ENCODE results near the gene TRMT44.
"Not testable (repeated sequence)": the region's sequence is repeated elsewhere in the genome, so short reads cannot be mapped to it uniquely, and the experiment has no call there.

The TRMT44 gene

GRCh38 chr4:8411351-8412180 lies 29.0 kb upstream of the TRMT44 start:
- Mint-ChIP-seq H3K4me1 (ENCODE audit: low read depth in 2 of 2) (peaks cover 28 to 36% of the 10 kb centered on the region in 2 donors), H3K9me3 (no peaks in the 10 kb centered on the region), H3K4me3 (no peak overlapping the region), H3K36me3 (ENCODE audit: insufficient read depth) (peaks cover 32% of the 10 kb centered on the region), H3K27ac (no peak overlapping the region), H3K27me3 (no peaks in the 10 kb centered on the region)
- no peak for ATAC-seq (replicated peaks)
- DNase-seq, result no peak

- no peaks in the 10 kb centered on the region for H3K9me3 Mint-ChIP-seq
- ATAC-seq (replicated peaks), result no peak
- peaks cover 32% of the 10 kb centered on the region for H3K36me3 Mint-ChIP-seq (ENCODE audit: insufficient read depth)
- peaks cover 28 to 36% of the 10 kb centered on the region in 2 donors for H3K4me1 Mint-ChIP-seq (ENCODE audit: low read depth in 2 of 2)
- no peak overlapping the region for H3K27ac Mint-ChIP-seq
- no peak overlapping the region for H3K4me3 Mint-ChIP-seq
- H3K27me3 Mint-ChIP-seq, result no peaks in the 10 kb centered on the region
- DNase-seq, result no peak
Observed at GRCh38 chr4:8412288-8412687, 28.3 kb upstream of the TRMT44 start.

GRCh38 chr4:8414377-8414776 lies 26.2 kb upstream of the TRMT44 start:
- no peaks in the 10 kb centered on the region for H3K27me3 Mint-ChIP-seq
- H3K27ac Mint-ChIP-seq, result peak overlapping the region; percentile 19 to 89
- peaks cover 28% of the 10 kb centered on the region for H3K36me3 Mint-ChIP-seq (ENCODE audit: insufficient read depth)
- no peaks in the 10 kb centered on the region for H3K9me3 Mint-ChIP-seq
- peak in 2 of 3 experiments; percentile 37 to 39 for DNase-seq
- peak overlapping the region in 1 of 2 donors; percentile 68 for H3K4me3 Mint-ChIP-seq
- peak; percentile 13 for ATAC-seq (replicated peaks)
- H3K4me1 Mint-ChIP-seq (ENCODE audit: low read depth in 2 of 2), result peaks cover 25 to 33% of the 10 kb centered on the region in 2 donors

- Mint-ChIP-seq H3K27ac (no peak overlapping the region), H3K27me3 (no peaks in the 10 kb centered on the region), H3K4me3 (no peak overlapping the region), H3K9me3 (no peaks in the 10 kb centered on the region), H3K4me1 (ENCODE audit: low read depth in 2 of 2) (peaks cover 23% of the 10 kb centered on the region in 2 donors), H3K36me3 (ENCODE audit: insufficient read depth) (peaks cover 22% of the 10 kb centered on the region)
- ATAC-seq (replicated peaks) (no peak), DNase-seq (no peak)
Observed at GRCh38 chr4:8417071-8417614, 23.4 kb upstream of the TRMT44 start.

GRCh38 chr4:8419222-8420041 lies 21.1 kb upstream of the TRMT44 start:
- H3K36me3 Mint-ChIP-seq (ENCODE audit: insufficient read depth), result peaks cover 16% of the 10 kb centered on the region
- H3K27ac Mint-ChIP-seq, result peak overlapping the region; percentile 38 to 46
- H3K4me1 Mint-ChIP-seq (ENCODE audit: low read depth in 2 of 2), result peaks cover 16 to 22% of the 10 kb centered on the region in 2 donors
- ATAC-seq (replicated peaks), result peak; percentile 92
- H3K4me3 Mint-ChIP-seq, result no peak overlapping the region
- H3K9me3 Mint-ChIP-seq, result no peaks in the 10 kb centered on the region
- DNase-seq, result no peak
- no peaks in the 10 kb centered on the region for H3K27me3 Mint-ChIP-seq

- not testable (repeated sequence) for H3K27me3 Mint-ChIP-seq; H3K4me3 Mint-ChIP-seq; H3K9me3 Mint-ChIP-seq; ATAC-seq (replicated peaks); H3K36me3 Mint-ChIP-seq (ENCODE audit: insufficient read depth); DNase-seq
- Mint-ChIP-seq H3K4me1 (ENCODE audit: low read depth in 2 of 2) (peaks cover 10 to 21% of the 10 kb centered on the region in 2 donors), H3K27ac (peak overlapping the region; percentile 38 to 46)
Observed at GRCh38 chr4:8420151-8420550, 20.4 kb upstream of the TRMT44 start.

GRCh38 chr4:8422327-8422726 lies 18.2 kb upstream of the TRMT44 start:
- Mint-ChIP-seq H3K27ac (no peak overlapping the region), H3K4me1 (ENCODE audit: low read depth in 2 of 2) (peaks cover 16 to 23% of the 10 kb centered on the region in 2 donors), H3K9me3 (no peaks in the 10 kb centered on the region), H3K36me3 (ENCODE audit: insufficient read depth) (peaks cover 7% of the 10 kb centered on the region), H3K4me3 (no peak overlapping the region), H3K27me3 (no peaks in the 10 kb centered on the region)
- ATAC-seq (replicated peaks), result no peak
- DNase-seq, result no peak

GRCh38 chr4:8422786-8423185 lies 17.8 kb upstream of the TRMT44 start:
- H3K4me1 Mint-ChIP-seq (ENCODE audit: low read depth in 2 of 2), result peaks cover 20 to 26% of the 10 kb centered on the region in 2 donors

GRCh38 chr4:8427262-8427661 lies 13.3 kb upstream of the TRMT44 start:
- Mint-ChIP-seq H3K27me3 (no peaks in the 10 kb centered on the region), H3K4me1 (ENCODE audit: low read depth in 2 of 2) (peaks cover 13 to 18% of the 10 kb centered on the region in 2 donors), H3K4me3 (peak overlapping the region; percentile 88 to 93), H3K27ac (no peak overlapping the region), H3K9me3 (no peaks in the 10 kb centered on the region), H3K36me3 (ENCODE audit: insufficient read depth) (peaks cover 33% of the 10 kb centered on the region)
- DNase-seq (no peak), ATAC-seq (replicated peaks) (no peak)

More at GRCh38 chr4:8422786-8423185, 17.8 kb upstream of the TRMT44 start:
- ATAC-seq (replicated peaks), result no peak
- Mint-ChIP-seq H3K9me3 (no peaks in the 10 kb centered on the region), H3K4me3 (no peak overlapping the region), H3K27me3 (no peaks in the 10 kb centered on the region), H3K27ac (no peak overlapping the region), H3K36me3 (ENCODE audit: insufficient read depth) (peaks cover 8% of the 10 kb centered on the region)
- no peak for DNase-seq

- no peaks in the 10 kb centered on the region for H3K9me3 Mint-ChIP-seq
- peaks cover 9 to 18% of the 10 kb centered on the region in 2 donors for H3K4me1 Mint-ChIP-seq (ENCODE audit: low read depth in 2 of 2)
- H3K36me3 Mint-ChIP-seq (ENCODE audit: insufficient read depth), result peaks cover 33% of the 10 kb centered on the region
- DNase-seq (no peak), ATAC-seq (replicated peaks) (peak; percentile 41)
- peak overlapping the region; percentile 88 to 93 for H3K4me3 Mint-ChIP-seq
- no peaks in the 10 kb centered on the region for H3K27me3 Mint-ChIP-seq
- peak overlapping the region; percentile 96 to 98 for H3K27ac Mint-ChIP-seq
Observed at GRCh38 chr4:8427761-8428287, 12.8 kb upstream of the TRMT44 start.

GRCh38 chr4:8428288-8429097 lies 12.1 kb upstream of the TRMT44 start:
- DNase-seq (peak; percentile 93 to 99 (median 98)), ATAC-seq (replicated peaks) (peak; percentile 95)
- H3K4me1 Mint-ChIP-seq (ENCODE audit: low read depth in 2 of 2), result peaks cover 9 to 18% of the 10 kb centered on the region in 2 donors
- H3K27me3 Mint-ChIP-seq, result no peaks in the 10 kb centered on the region
- peak overlapping the region; percentile 96 to 98 for H3K27ac Mint-ChIP-seq
- peaks cover 33% of the 10 kb centered on the region for H3K36me3 Mint-ChIP-seq (ENCODE audit: insufficient read depth)
- H3K4me3 Mint-ChIP-seq, result peak overlapping the region; percentile 88 to 93
- no peaks in the 10 kb centered on the region for H3K9me3 Mint-ChIP-seq

- Mint-ChIP-seq H3K27ac (no peak overlapping the region), H3K36me3 (ENCODE audit: insufficient read depth) (peaks cover 33% of the 10 kb centered on the region), H3K4me3 (no peak overlapping the region), H3K4me1 (ENCODE audit: low read depth in 2 of 2) (peaks cover 28 to 38% of the 10 kb centered on the region in 2 donors), H3K9me3 (no peaks in the 10 kb centered on the region), H3K27me3 (no peaks in the 10 kb centered on the region)
- ATAC-seq (replicated peaks), result no peak
- no peak for DNase-seq
Observed at GRCh38 chr4:8431553-8431952, 9.0 kb upstream of the TRMT44 start.
